ENCODE measurements around the gene CRELD2.
A peak's percentile ranks its signal among the peaks of the same experiment; 100 is the strongest.

CRELD2 gene

GRCh38 chr22:49913026-49913425 is 5.4 kb upstream of the CRELD2 start:
- no peak for DNase-seq

DNA sequence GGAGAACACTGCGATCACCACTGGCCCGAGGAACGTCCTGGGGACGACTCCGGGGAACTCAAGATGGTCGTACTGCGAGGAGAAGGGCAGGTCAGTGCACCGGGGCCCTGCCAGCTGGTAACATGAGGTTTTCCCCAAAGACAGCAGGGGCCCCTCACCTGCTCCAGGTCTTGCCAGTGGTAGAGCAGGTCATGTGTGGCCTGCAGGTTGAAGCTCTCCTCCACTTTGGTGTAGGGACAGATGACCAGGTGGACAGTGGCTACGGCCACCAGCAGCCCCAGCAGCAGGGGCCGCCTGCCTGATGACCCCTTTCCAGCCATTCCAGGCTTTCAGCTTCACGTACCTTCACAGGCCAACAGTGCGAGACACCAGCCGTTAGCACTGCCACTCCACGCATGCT is 5.0 kb upstream of the CRELD2 start:
- no peak for DNase-seq

GRCh38 chr22:49914256-49914655 is 4.2 kb upstream of the CRELD2 start:
- DNase-seq, result no peak

GRCh38 chr22:49915610-49916009 is 2.8 kb upstream of the CRELD2 start:
- no peak for DNase-seq

- no peak for DNase-seq
These were observed 1.6 kb upstream of the CRELD2 start for GRCh38 chr22:49916831-49917230.

DNA sequence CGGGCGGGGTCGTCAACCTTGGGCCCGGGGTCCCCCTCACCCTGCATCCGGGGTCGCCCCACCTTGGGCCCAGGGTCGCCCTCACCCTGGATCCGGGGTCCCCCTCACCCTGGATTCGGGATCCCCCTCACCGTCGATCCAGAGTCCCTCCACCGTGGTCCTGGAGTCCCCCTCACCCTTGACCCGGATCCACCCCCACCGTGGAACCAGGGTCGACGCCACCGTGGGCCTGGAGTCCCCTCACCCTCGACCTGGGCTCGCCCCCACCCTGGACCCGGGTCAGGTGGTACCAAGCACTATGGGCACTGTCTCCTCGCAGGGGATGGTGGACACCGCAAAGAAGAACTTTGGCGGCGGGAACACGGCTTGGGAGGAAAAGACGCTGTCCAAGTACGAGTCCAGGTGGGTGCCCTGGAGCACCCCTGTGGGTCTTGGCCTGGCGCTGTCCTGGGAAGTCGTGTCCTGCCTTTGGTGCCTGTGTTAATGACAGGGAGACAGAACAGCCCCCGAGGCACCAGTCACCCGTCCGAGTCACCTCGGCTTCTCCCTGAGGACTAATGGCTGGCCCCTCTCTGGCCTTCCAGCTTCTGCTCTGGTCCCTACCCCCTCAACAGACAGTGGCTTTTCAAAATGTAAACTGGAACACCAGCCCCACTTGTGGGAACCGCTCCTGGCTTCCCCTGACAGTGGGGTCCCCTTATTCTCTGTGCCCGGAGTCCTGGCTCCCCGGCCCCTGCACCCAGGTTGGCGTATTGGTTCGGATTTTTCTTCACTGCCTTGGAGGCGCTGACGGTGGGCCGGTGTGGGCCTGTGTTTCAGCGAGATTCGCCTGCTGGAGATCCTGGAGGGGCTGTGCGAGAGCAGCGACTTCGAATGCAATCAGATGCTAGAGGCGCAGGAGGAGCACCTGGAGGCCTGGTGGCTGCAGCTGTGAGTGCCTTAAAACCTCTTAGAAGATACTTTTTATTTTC is 762 bp downstream of the CRELD2 start:
- no peak for DNase-seq

DNA sequence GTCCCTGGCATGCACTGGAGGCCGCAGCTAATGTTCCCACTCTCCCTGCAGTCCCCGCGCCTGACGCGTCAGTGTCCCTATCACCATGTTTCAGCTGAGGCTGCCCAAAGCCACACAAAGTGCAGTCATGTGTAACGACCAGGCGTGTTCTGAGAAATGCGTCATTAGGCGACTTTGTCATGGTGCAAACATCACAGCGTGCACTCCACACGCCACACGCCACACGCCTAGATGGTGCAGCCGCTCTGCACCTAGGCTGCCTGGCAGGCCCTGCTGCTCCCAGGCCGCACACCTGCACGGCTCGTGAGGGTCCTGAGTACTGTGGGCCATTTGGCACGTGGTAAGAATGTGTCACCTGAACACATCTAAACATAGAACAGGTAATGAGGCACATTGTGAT is 2.4 kb downstream of the CRELD2 start:
- no peak for DNase-seq

DNA sequence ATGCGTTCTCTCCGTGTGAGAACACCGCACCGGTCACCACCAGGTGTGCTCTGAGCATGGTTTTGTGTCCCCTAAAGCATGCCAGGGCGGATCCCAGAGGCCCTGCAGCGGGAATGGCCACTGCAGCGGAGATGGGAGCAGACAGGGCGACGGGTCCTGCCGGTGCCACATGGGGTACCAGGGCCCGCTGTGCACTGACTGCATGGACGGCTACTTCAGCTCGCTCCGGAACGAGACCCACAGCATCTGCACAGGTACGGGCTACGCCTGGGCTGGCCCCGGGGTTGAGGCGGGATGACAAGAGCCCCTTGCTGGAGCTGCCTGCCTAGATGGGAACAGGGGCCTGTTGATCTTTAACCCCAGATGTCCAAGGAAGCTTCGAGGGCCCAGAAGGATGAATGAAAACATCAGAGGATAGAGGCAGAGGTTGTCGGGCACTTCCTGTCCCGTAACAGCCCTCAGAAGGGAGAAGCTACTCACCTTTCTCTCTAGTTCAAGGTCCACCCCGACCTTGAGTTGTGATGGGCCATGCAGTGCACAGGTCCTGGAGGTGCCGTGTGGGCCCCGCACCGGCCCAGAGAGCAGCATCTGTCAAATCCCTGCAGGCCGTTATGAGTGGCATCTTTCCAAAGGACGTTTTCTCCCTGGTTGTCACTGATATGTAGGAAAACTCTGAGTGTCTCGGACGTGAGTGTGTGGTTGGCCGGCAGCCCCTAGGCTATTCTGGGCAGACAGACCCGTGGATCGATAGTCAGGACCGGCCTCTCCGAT is 3.3 kb downstream of the CRELD2 start:
- no peak for DNase-seq

DNA sequence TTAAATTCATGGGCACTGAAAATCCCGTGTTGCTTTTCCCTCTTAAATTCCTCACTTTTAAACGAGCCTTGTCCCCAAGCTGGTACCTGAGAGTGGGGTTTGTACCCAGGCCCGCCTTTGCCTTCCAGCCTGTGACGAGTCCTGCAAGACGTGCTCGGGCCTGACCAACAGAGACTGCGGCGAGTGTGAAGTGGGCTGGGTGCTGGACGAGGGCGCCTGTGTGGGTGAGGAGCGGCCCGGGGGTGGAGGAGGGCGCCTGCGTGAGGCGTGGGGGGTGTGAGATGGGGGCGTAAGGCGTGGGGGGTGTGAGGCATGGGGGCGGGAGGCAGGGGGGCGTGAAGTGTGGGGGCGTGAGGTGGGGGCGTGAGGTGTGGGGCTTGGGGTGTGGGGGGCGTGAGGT is 4.0 kb downstream of the CRELD2 start:
- DNase-seq, result no peak

DNA sequence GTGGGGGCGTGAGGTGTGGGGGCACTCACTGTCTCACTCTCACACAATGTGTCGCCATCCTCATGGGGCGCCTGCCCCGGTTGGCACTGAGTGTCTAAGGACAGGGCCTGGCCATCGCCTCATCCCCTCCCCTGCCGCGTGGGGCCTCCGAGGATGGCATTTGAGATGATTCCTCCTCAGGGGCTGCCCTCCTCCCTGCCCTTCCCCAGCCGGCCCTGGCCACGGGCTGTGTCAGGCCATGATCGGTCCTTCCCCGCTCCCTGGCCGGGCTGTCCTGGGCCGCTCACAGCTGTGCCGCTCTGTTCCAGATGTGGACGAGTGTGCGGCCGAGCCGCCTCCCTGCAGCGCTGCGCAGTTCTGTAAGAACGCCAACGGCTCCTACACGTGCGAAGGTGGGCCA is 4.5 kb downstream of the CRELD2 start:
- DNase-seq, result no peak

DNA sequence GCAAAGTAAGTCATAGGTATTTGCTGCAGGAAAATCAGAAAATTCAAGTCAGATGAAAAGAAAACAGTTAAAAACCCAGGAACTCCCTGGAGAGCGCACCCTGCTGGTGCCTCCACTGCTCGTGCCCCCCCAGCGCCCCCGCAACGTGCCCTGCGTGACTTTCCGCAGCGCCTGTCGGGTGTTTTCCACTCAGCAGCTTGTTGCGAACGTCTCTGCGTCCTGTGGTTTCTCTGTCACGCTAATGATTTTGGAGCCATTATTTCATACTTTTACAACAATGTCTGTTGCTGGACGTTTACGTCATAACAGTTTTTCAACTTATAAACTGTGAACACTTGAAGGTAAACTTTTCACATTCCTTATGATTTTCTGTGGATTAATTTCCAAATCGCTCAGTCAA is 5.0 kb downstream of the CRELD2 start:
- DNase-seq, result no peak

DNA sequence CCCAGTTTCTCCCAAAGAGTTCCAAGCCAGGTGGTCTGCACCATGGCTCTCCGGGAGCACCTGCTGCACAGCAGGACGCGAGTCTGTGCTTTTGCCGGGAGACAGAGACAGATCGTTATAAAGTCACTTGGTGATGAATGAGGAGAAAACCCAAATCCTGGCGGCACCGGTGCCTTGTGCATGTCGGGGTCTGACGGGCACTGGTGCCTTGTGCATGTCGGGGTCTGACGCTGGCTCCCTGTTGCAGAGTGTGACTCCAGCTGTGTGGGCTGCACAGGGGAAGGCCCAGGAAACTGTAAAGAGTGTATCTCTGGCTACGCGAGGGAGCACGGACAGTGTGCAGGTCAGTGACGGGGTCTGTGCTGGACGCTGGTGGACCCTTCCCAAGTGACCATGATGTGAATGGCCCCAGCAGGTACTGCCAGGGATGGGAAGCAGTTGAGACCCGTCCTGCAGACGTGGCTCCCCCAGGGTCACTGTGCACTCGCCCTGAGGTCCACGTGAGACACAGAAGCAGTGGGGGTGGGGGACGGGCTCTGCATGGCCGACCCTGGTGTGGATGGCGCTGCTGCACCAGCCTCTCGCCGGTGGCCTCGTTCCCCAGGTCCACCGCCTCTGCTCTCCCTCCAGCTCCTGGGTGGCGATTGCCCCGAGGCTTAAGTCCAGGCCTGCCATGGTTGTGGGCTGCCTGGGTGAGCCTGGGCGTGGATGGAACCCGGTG is 5.8 kb downstream of the CRELD2 start:
- DNase-seq, result no peak

DNA sequence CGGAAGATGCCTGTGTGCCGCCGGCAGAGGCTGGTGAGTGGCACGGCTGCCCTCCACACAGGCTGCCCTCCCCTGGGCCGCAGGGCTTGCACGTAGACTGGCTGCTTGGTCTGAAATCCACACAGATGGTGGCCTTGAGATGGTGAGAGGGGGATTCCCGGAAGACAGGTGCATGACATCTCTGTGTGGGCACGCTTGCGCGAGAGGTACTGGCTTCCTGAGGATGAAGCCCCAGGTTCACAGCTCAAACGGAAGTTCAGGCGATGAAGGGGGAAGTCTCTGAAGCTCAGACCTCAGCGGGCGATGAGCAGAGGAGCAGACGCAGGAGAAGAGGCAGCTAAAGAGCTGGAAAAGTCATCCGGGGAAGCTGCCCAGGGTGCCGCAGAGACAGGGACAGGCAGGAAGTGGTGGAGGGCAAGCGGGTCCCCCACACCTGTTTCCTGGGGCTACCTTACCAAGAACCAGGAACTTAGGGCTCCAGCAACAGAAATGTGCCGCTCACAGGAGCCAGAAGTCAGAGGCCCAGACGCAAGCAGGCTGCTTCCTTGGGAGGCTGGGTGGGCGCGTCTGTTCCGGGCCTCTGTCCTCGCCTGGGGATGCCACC is 7.2 kb downstream of the CRELD2 start:
- no peak for DNase-seq

- DNase-seq, result no peak
These were observed 8.5 kb downstream of the CRELD2 start for GRCh38 chr22:49926916-49927315.

DNA sequence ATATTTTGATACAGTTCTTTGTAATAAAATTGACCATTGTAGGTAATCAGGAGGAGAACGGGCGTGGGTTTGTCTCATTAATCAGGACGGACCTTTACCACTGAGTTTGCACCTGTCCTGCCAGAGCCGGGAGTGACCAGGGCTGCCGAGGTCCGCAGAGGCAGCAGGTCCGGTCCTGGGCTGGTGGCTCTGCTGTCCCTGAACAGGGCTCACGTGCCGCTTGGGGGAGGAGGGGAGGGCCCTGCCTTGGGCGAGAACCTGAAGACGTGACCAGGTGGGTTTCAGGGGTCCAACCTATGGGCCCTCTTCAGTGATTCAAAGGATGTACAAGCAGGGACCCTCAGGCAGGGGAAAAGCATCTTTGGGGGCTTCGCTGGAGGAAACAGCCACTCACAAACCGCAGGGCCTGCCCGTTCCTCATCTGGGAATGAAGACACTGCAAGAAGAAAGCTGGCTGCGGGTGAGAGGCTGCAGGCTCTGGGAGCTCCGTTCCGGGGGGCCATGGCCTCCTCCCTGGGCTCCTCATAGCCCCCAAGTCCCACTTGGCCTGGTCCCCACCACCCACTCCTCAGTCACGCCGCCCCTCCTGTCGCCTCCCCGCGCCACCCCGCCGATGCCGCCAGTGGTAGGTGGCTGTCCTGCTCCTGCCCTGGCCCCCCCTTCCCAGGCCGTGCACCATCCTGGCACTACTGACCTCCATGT is 9.2 kb downstream of the CRELD2 start:
- DNase-seq, result no peak

GRCh38 chr22:49928185-49928495 is 9.7 kb downstream of the CRELD2 start:
- no peak for DNase-seq

GRCh38 chr22:49928555-49929210 is 10.2 kb downstream of the CRELD2 start:
- DNase-seq, result no peak

GRCh38 chr22:49929211-49929979 is 11.0 kb downstream of the CRELD2 start:
- DNase-seq, result peak; percentile 31

- no peak for DNase-seq
These were observed 11.7 kb downstream of the CRELD2 start for GRCh38 chr22:49929994-49930575.

- DNase-seq, result no peak
These were observed 12.4 kb downstream of the CRELD2 start for GRCh38 chr22:49930596-49931412.

Data from NCI-H2107 (cell line).